ENCODE measurements around the gene USP24. TPM values are rescaled to one million over a fixed set of nuclear protein-coding genes. Genes with fewer than 3 reads are reported as not detected.
"Not testable (repeated sequence)": the region's sequence is repeated elsewhere in the genome, so short reads cannot be mapped to it uniquely, and the experiment has no call there.

Gene USP24
- polyA plus RNA-seq, 3 donors: 37.6 to 56.8 (median 55.7) TPM

GRCh38 chr1:55038552-55038838, 176.7 kb downstream of the USP24 start:
- no peak for DNase-seq

DNA sequence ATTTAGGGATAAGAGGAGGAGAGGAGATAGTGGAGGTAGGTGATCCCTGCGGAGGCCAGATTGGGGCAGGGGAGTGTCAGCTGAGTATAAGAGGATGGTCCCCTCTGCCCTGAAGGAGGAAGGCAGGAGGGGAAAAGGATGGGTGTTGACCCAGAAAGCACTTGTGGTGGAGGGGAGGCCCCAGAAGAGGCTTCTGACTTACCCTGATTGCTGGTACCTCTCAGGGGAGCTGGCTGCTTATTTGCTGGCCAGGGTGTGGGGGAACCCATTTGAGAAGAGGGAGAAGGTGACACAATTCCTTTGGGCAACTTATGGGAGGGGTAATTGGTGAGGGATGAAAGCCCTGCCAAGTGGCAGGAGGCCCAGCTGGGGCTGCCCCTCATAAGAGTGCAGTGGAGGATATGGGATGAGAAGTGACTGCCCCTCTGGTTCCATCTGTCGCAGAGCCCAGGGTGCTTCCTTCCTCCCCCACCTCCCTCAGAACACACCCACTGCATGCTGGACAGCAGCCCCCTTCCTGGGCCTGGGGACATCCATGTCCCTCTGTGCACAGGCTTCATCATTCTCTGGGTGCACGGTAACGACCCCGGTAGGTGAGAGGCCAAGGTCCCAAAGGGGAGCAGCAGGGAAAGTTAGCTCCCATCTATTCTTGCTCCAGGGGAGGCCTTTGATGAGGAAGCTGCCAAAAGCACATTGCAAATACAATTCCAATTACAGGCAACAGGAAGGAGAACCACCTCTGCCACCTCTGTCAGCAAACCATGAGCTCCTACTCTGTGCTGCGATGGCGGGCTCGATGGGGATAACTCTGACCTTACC, 177.2 kb downstream of the USP24 start:
- no peak for DNase-seq

- DNase-seq: no peak
Observed at GRCh38 chr1:55035904-55036303, 179.3 kb downstream of the USP24 start.

DNA sequence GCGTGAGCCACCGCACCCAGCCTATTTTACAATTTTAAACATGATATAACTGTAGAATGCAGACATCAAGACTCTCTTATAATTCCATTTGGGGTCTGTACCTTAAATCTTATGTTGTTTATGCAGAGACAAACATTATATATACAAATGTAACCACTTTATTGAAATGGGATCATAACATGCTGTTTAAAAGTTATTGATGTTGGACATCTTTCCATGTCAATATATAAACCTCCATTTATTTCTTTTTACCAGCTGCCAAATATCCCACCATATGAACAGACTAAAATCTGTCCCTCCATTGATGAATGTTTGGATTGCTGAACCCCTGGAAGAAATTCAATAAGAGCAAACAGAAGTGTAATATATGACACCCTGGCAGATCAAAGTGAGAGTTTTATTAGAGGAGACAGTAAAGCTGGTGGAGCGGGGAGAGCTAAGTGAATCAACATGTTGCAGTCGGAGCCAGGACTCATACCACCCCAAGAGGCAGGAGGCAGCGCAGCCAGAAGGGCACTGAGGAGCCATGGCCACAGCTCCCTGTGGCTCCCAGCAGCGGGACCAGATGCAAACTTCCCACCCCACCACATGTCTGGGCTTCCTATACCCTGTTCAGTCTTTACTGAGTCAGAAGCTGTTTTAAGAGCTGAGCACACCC, 180.6 kb downstream of the USP24 start:
- peak; percentile 74 for DNase-seq

GRCh38 chr1:55033265-55033614, 181.9 kb downstream of the USP24 start:
- no peak for DNase-seq

DNA sequence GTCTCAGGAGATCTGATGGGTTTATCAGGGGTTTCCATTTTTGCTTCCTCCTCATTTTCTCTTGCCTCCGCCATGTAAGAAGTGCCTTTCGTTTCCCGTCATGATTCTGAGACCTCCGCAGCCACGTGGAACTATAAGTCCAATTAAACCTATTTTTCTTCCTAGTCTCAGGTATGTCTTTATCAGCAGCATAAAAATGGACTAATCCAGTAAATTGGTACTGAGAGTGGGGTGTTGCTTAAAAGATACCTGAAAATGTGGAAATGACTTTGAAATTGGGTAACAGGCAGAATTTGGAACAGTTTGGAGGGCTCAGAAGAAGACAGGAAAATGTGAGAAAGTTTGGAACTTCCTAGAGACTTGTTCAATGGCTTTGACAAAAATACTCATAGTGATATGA, 184.1 kb downstream of the USP24 start:
- DNase-seq: not testable (repeated sequence)

- DNase-seq: not testable (repeated sequence)
Observed at GRCh38 chr1:55026682-55027081, 188.5 kb downstream of the USP24 start.

- DNase-seq: not testable (repeated sequence)
Observed at GRCh38 chr1:55024163-55024562, 191.0 kb downstream of the USP24 start.

- peak; percentile 79 for DNase-seq
Observed at GRCh38 chr1:55021942-55022546, 193.1 kb downstream of the USP24 start.

DNA sequence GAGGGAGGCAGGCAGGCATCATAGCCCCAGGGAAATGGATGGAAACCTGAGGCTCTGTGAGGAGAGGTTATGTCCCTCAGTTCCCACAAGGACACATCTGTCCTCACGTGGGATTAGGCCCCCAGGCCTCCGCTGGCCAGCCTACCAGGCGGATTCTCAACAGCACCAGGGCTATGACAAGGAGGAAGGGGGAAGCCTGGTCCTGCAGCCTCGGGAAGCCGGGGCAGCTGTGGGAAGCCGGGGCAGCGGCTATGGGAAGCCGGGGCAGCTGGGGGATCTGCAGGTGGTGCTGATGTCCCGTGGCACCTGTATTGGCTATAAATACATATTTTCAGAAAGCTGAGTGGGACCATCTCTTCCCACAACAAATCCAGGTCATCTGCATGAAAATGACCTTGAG, 196.8 kb downstream of the USP24 start:
- no peak for DNase-seq

Other genes with a start within 250 kb of the USP24 start
- gene TMEM61, start 234.7 kb downstream of the USP24 start, polyA plus RNA-seq (ENCODE audit: insufficient read length in 3 of 3): 1 to 10 TPM in 2 of 3 donors, under 1 TPM in 1; 0.64 to 1.6 (median 1.5) TPM
- 1 to 10 TPM; 4.0 to 4.5 (median 4.5) TPM for gene BSND, start 216.4 kb downstream of the USP24 start, polyA plus RNA-seq (ENCODE audit: insufficient read length in 3 of 3)
- gene PCSK9, start 175.8 kb downstream of the USP24 start, polyA plus RNA-seq (ENCODE audit: insufficient read length in 3 of 3): 1 to 10 TPM; 1.7 to 2.4 (median 2.4) TPM

Data from renal pelvis (tissue), 4 donors.